ENCODE data around the gene AHI1.

DNA sequence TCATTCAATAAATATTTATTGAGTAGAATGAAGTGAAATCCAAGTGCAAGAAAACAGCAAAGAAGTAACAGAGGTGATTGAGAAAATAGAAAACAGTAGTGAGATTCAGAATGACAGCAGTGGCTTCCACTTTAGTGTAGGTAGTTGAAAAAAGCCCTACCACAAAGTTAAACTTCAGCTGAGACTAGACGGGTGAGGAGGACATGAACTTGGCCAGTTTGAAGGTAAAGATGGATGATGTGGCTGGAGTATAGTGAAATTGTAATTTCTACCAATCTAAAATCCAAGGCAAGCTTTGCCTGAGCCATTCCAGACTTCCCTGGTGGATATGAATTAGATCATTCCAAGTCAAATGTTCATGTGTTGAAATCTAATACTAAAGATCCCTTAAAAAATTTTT is 32.6 kb upstream of the AHI1 start:
- TF ChIP-seq, protein P1, sequence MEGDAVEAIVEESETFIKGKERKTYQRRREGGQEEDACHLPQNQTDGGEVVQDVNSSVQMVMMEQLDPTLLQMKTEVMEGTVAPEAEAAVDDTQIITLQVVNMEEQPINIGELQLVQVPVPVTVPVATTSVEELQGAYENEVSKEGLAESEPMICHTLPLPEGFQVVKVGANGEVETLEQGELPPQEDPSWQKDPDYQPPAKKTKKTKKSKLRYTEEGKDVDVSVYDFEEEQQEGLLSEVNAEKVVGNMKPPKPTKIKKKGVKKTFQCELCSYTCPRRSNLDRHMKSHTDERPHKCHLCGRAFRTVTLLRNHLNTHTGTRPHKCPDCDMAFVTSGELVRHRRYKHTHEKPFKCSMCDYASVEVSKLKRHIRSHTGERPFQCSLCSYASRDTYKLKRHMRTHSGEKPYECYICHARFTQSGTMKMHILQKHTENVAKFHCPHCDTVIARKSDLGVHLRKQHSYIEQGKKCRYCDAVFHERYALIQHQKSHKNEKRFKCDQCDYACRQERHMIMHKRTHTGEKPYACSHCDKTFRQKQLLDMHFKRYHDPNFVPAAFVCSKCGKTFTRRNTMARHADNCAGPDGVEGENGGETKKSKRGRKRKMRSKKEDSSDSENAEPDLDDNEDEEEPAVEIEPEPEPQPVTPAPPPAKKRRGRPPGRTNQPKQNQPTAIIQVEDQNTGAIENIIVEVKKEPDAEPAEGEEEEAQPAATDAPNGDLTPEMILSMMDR (IDR thresholded peaks at IDR 0.05), result no peak
- TF ChIP-seq EZH2 (IDR thresholded peaks at IDR 0.05; ENCODE audit: borderline replicate concordance, insufficient read depth, low read depth, low read length, poor library complexity, severe bottlenecking), result no peak

Measured in B cell (primary cell).